ELR (cell line): ENCODE measurements around the gene LAPTM4A.
"Not testable (repeated sequence)": the region's sequence is repeated elsewhere in the genome, so short reads cannot be mapped to it uniquely, and the experiment has no call there.

Experiments
- DNase-seq: peaks from one replicate; pipeline ENCODE4 v3.0.0-alpha.2; 2015; ENCODE audit warnings: low read depth

Gene LAPTM4A

GRCh38 chr2:20051532-20052228, at the start of gene LAPTM4A:
LAPTM4A (minus strand) TSS chr2:20051628; CDS start chr2:20051520, 108 bp downstream.
- peak; percentile 100 for DNase-seq

GRCh38 chr2:20100711-20101110, 49.3 kb upstream of the LAPTM4A start:
- no peak for DNase-seq

DNA sequence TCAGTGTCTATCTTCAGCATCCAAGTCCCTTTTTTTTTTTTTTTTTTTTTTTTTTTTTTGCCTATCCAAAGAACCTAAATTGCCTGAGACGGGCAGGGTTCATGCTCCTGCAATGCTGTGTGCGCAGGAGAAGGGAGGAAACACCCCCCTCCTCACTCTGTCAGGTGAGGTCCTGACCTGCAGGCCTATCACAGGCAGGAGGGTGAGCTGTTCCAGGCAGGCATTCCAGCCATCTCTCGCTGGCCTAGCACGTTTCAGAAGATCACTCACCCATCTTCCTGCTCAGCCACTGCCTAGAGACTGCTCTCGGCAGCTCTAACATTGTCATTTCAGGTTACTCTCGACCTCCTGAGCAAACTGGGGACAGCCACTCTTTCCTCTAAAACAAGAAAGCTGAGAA, 48.4 kb upstream of the LAPTM4A start:
- no peak for DNase-seq

DNA sequence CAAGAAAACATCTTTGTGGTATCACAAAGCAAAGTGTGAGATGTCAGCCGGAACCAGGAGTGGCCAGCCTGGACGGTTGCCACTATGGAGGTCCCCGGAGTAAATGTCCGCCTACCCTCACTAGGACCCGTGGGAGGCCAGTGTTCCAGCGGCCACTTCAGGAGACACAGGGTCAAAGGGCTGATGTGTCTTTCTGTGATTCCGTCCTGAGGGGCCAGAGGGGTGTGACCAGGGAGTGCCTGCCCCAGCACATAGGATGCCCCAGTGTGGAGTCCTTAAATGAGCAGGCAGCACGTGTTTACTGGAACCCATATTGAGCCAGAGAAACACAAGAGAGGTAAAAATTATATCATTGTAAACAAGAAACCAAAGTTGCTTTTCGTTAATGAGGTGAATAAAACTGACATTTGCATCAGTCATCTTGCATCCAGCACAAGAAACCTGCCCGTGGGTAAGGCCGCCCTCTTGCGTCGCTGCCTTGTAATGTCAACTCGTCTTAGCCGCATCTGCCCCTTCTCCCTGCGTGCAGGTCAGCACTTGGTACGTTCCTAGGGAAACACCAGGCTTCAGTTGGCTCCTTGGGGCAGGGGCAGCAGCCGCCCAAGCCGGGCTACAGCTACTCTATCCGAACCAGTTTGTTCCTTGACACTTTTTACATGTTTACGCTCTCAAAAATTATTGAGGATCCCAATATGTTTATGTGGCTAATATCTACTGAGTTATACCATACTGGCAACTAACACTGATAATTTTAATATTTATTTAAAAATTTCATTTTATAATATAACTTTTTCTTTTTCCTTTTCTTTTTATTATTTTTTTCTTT, 46.7 kb upstream of the LAPTM4A start:
- DNase-seq, result peak; percentile 85

DNA sequence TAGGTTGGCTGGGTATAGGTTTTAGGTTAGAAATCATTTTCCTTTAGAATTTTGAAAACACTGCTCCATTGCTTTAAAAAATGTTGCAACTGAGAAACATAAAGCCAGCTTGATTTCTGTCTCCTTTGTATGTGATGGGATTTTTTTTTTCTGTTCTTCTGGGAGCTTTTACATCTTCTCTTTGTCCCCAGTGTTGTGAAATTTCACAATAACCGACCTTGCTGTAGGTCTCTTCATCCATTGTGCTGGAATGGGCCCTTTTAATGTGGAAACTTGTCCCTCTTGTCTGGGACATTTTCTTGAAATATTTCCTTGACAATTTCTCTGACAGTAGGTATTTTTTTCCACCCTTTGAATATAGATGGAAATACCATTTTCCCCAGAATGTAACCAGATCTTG, 44.0 kb upstream of the LAPTM4A start:
- no peak for DNase-seq

DNA sequence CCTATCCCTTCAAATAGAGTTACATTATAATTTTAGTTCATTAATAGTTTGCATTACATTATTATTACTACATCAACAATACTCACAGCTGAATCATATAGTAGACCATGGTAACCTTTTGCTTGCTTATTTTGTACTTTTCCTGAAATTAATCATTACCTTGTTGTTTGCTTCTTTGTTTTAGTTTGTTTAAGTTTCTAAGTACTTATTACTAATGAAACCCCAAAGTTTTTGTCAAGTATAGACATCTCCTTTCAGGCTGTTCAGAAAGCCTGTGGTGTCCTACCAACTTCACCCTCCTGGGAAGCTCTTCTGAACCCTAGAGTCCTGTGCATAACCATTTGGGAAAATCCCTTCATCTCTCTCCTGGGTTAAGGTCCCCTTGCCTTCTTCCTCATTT, 43.5 kb upstream of the LAPTM4A start:
- no peak for DNase-seq

DNA sequence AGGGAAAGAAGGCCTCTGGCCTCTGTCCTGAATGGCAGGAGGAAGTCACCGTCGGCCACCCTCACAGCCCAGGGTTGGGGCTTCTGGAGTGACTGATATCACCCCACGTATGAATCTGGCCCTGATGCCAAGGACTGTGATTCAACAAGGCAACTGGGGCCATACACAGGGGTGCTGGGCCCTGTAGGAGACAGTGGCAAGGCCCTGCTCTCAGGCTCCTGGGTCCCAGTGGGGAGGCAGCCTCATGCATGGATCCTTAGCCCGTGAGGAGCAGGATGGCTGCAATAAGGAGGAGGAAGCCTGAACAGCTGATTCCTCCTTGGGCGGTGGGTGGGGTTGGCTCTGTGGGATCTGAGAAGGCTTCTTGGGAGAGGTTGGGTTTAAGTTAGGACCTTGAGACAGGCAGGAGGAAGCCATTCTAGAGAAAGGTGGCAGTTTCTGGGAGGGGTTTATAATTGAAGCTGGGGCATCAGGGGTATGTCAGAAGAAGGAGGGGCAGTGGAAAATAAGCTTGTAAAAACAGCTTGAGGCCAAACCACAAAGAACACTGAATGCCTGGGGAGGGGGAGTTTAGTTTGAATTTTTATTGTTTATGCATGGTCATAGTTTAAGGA, 42.8 kb upstream of the LAPTM4A start:
- DNase-seq, result no peak

DNA sequence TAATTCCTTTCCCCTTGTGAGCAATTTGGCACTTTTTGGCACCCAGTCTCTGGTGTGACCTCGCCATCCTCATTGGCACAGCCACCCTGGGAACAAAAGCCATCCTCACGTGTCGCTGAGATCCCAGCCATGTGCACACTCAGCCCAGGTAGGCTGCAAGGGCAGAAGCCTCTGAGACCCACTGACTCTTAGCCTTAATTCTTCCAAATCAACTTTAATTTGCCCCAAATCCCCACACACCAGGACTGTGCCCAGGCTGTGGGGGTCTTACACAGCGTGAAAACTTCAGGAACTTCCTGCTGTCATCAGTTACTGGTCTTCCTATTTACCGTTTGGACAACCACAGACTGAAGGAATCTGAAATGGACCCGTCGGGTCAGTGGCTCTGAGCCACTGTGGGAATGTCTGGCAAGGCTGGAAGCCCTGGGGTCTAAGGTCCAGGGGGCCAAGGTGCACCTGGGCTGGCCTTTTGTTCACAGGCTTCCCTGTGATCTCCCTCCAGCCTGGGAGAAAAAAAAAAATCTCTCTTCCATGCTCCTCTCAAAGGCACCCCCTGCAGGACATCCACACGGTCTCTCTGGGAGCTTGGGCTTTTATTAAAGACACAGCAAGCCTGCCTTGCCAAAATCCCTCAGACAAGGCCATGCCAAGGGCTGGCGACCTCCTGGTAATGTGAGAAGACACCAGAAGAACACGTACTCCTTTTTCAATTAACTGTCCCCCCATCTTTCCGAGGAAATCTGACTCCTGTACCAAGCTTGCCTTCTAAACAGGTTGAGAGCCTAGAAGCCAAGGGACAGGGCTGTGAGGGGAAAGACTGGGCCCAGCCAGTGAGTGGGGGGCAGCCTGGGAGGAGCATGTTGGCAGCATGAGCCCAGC, 42.1 kb upstream of the LAPTM4A start:
- peak; percentile 89 for DNase-seq

GRCh38 chr2:20092901-20093235, 41.4 kb upstream of the LAPTM4A start:
- DNase-seq, result no peak

DNA sequence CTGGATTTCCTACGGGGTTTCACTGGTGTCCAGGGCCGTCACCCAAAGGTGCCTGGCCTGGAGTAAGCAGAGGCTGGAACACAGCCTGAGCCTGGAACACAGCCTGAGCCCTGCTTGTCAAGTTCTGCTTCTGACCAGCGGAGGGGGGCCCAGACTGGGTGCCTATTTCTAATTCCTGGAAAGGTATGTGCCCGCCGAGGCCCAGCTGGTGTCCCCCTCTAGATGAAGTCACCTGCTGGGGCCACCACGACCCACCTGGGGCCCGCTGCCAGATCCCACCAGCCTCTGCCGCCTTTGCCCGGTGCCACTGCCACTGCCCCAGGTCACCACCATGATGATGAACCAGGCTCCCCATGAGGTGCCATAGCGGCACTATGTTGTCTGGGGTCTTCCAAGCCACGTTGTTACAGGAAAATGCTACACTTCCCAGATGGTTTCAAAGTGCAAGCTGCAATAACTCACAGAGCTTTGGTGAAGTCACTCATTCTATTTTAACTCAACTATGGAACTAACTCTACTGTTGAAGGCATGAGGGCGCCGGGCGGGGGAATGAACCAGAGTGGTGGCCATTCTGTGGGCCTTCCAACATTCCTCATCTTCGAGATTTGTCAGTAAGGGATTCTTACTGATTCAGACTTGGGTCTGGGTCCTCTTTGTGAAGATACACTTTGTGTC, 40.9 kb upstream of the LAPTM4A start:
- DNase-seq, result no peak

DNA sequence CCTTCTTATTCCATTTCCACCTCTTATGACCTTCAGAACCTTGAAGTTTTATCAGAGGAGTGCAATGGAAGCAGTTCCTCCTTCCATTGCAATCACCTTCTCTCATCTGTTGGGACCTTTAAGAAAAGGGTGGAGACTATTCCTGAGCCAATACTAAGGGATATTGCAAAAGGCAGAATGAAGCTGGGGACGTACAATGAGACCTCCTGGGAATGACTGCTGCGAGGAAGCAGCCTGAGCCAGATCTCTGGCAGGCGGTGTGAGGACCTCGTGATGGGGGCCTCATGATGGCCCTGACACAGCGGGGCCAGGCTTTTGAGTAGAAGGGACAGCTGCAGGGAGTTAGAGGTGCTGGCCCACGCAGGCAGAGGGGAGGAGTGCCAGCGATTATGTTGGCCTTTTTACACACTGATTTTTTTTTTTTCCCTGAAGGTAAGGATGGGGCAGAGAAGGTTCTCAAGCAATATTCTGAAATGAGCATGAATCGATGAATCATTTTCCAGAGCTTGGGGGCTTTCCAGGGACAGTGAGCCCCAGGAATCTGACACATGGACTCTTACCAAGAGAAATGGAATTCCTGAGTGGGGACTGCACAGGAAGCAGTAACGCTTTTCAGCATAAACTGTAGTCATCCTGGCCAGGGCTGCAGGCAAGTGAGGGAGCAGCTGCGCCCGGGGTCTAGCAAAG, 40.0 kb upstream of the LAPTM4A start:
- peak; percentile 98 for DNase-seq

DNA sequence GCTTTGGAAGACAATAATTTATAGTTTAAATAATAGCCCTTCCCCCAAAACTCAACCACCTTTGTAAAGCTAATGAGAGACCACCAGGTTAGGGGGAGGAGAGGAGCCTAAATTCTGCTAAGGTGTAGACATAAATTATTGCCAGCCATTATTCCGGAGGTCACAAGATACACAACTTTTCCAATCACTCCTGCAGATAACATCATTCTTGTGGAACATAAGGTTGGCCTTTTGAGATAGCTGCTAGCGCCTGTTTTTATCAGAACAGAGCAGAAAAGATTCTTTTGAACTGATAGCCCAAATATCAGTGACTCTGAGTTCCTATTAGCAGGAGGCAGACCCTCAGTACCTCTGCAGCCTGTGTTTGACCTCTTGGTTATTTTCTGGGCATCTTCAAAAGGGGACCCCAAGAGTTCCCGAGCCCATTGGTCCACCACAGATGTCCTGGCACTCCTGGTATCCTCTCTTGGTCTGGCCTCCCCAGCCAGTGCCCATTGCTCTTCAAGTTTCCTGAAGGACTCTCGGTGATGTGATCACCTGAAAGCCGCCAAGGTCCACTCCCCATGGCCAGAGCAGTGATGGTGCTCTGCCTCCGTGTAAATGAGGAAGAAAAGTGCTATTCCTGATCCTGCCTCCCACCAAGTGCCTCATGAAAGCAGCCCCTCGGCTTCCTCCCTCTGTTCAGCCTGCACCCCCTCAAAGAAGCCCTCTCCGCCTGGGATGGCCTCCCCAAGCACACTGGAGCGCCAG, 38.5 kb upstream of the LAPTM4A start:
- DNase-seq, result no peak

GRCh38 chr2:20085909-20086308, 34.5 kb upstream of the LAPTM4A start:
- DNase-seq, result peak; percentile 89

- not testable (repeated sequence) for DNase-seq
Measured at GRCh38 chr2:20082812-20083211, 31.4 kb upstream of the LAPTM4A start.

GRCh38 chr2:20081841-20082240, 30.4 kb upstream of the LAPTM4A start:
- DNase-seq, result no peak

DNA sequence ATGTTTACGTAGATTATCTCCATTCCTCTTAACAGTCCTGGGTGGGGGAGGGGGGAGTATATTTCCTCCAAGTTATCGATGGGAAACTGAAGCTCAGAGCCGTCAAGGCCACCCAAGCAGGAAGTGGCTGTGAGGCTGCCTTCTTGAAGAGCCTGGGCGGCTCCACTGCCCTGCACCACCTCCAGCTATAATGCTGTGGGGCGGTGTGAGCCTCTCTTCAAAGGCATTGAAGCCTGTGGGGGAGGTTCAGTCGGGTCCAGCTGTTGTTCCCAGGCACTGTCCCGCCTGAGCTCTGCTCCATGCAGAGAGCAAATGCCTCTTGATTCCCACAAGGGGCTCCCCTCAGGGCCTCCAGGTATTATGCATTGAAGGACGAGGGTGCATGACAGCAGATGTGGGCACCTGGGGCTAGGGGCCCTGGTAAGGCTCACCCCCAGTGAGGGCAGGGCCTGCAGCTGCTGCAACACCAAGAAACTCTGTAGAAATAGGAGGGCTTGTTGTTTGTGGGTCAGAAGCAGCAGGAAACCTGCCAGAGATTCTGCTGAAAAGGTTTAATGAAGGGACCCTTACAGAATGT, 29.5 kb upstream of the LAPTM4A start:
- no peak for DNase-seq

GRCh38 chr2:20080428-20080827, 29.0 kb upstream of the LAPTM4A start:
- DNase-seq, result no peak

GRCh38 chr2:20079546-20080115, 28.2 kb upstream of the LAPTM4A start:
- DNase-seq, result no peak

DNA sequence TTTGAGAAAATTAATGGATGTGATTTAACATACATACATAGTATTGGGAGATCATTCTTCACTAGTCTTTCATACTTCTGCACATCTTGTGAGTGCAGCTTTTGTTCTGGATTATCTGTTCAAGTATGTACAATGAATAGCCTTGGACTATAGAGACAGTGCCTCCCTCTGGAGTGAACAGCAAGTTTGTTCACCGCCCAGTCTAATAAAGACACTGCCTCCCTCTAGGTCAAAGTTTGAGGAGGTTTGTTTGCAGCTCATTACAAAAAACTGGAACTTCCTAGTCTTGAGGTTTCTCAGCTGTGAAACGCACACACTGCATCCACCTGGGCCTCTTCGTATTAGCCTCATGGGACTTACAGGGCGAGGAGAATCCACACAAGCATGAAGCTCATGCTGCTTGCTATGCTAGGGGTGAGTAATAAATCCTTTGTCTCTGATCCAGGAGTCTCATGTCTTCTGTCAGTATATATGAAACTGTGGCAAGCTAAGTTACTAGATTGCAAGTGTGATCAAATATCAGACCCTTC, 26.0 kb upstream of the LAPTM4A start:
- DNase-seq, result no peak
